K562 (cell line): ENCODE measurements around the gene HSD3B7. TPM values are rescaled to one million over a fixed set of nuclear protein-coding genes. Genes with fewer than 3 reads are reported as not detected.
"Not testable (repeated sequence)": the region's sequence is repeated elsewhere in the genome, so short reads cannot be mapped to it uniquely, and the experiment has no call there.

Experiments used
- ATAC-seq: fragments of 200-7000 bp; cut with Tn5 transposase; 3 replicates; pipeline ENCODE4 v1.9.1; 2020; ENCODE audit warnings: moderate library complexity
- BruUV-seq: library from RNA; stranded (reverse); fragments of 400-500 nt; replicated peaks from 2 replicates; lab custom pipeline; 2021; lab: Mats Ljungman, UMichigan
- CTCF ChIA-PET: fragments of 300-600 bp; formaldehyde crosslinking; extraction: SDS; loops from one replicate; lab custom pipeline; 2021; ENCODE audit warnings: low intra/inter-chr PET ratio; lab: Yijun Ruan, JAX
- POLR2A ChIA-PET: fragments of 300-600, 350-650 bp; sonication (Branson Sonifier 250); formaldehyde crosslinking; extraction: SDS; loops from one replicate; lab custom pipeline; 2021; ENCODE audit warnings: antibody characterized with exemption, inconsistent platforms; lab: Yijun Ruan, JAX
- DNase-seq, 4 experiments: peaks; one replicate each; pipeline versions ENCODE4 v3.0.0 to v3.0.0-alpha.2; 2011 to 2018; ENCODE audit warnings: low spot score in 3 of 4, mixed read lengths in 3 of 4; ENCODE audit errors: extremely low read depth in 1 of 4
- FAIRE-seq: peaks from 2 replicates; lab custom pipeline; 2011; peaks lifted over from hg19 to GRCh38; lab: Jason Lieb, UNC
- H2AFZ ChIP-seq: 2 replicates; pipeline ENCODE4 v1.6.0; 2011; ENCODE audit warnings: low read depth, low read length, control low read depth, inconsistent platforms
- H3K27ac ChIP-seq: fragments of 200-600 bp; 3 replicates; pipeline ENCODE4 v1.8.0; 2011; ENCODE audit warnings: low read depth, mild to moderate bottlenecking, control low read depth, inconsistent platforms, low read length, moderate library complexity, mixed read lengths; ENCODE audit errors: extremely low read depth
- H3K27me3 ChIP-seq, 2 experiments: fragments of 300-600 bp in 1 of 2; 2 replicates in 1 of 2; 3 replicates in 1 of 2; pipeline versions ENCODE4 v1.6.0 to v1.8.0; 2011; ENCODE audit warnings: inconsistent platforms in 2 of 2, low read length in 2 of 2, mild to moderate bottlenecking in 1 of 2, mixed read lengths in 1 of 2, moderate library complexity in 1 of 2; ENCODE audit not compliant: control insufficient read depth in 2 of 2, insufficient read depth in 2 of 2
- H3K36me3 ChIP-seq: fragments of 300-600 bp; 3 replicates; pipeline ENCODE4 v1.8.0; 2011; ENCODE audit warnings: mild to moderate bottlenecking, low read length, inconsistent platforms; ENCODE audit not compliant: control insufficient read depth, insufficient read depth
- H3K4me1 ChIP-seq, 2 experiments: fragments of 200-600 bp in 1 of 2; replicated peaks in 1 of 2; 2 replicates in 1 of 2; 3 replicates in 1 of 2; pipeline versions ENCODE4 v1.5.1 to v1.8.0; 2011; ENCODE audit warnings: inconsistent platforms in 2 of 2, low read length in 2 of 2, mild to moderate bottlenecking in 1 of 2, mixed read lengths in 1 of 2, moderate library complexity in 1 of 2; ENCODE audit not compliant: control insufficient read depth in 2 of 2, insufficient read depth in 2 of 2
- H3K4me2 ChIP-seq: 2 replicates; pipeline ENCODE4 v1.6.1; 2011; ENCODE audit warnings: low read length, control low read depth, inconsistent platforms, mixed read lengths; ENCODE audit not compliant: insufficient read depth
- H3K4me3 ChIP-seq: fragments of 200-600 bp; sonication (generic), shearing (Covaris generic); 2 replicates; pipeline ENCODE4 v1.5.1; 2016; ENCODE audit warnings: control low read depth, inconsistent platforms
- H3K79me2 ChIP-seq: fragments of 200-600 bp; 3 replicates; pipeline ENCODE4 v1.8.0; 2011; ENCODE audit warnings: low read length, inconsistent platforms; ENCODE audit not compliant: control insufficient read depth, insufficient read depth
- H3K9ac ChIP-seq, 2 experiments: 2 replicates each; pipeline versions ENCODE4 v1.6.0 to v1.6.1; 2011; ENCODE audit warnings: low read depth in 2 of 2, low read length in 2 of 2, control low read depth in 1 of 2, inconsistent platforms in 1 of 2, mild to moderate bottlenecking in 1 of 2, mixed read lengths in 1 of 2; ENCODE audit not compliant: insufficient read depth in 1 of 2
- H3K9me1 ChIP-seq: one replicate; pipeline ENCODE4 v1.6.0; 2011; ENCODE audit warnings: inconsistent platforms, mild to moderate bottlenecking, low read length, moderate library complexity; ENCODE audit not compliant: control insufficient read depth, insufficient read depth
- H3K9me3 ChIP-seq: replicated peaks from 2 replicates; pipeline ENCODE4 v1.5.1; 2011; ENCODE audit warnings: low read depth, low read length, inconsistent platforms; ENCODE audit not compliant: control insufficient read depth, insufficient read depth
- H4K20me1 ChIP-seq: replicated peaks from 2 replicates; pipeline ENCODE4 v1.6.1; 2011; ENCODE audit warnings: low read length, inconsistent platforms, mixed read lengths; ENCODE audit not compliant: control insufficient read depth, insufficient read depth
- ARID1B ChIP-seq: fragments of 450-650 bp; IDR thresholded peaks from 2 replicates; pipeline ENCODE4 v1.6.1; 2016; ENCODE audit warnings: antibody characterized with exemption, mild to moderate bottlenecking, inconsistent platforms
- CBFA2T2 ChIP-seq: fragments of 450-650 bp; conservative IDR thresholded peaks from 2 replicates; pipeline ENCODE4 v1.6.1; 2017; ENCODE audit warnings: mild to moderate bottlenecking
- CBFA2T3 ChIP-seq: fragments of 450-650 bp; IDR thresholded peaks from 2 replicates; pipeline ENCODE4 v1.6.1; 2017
- DPF2 ChIP-seq: fragments of 450-650 bp; IDR thresholded peaks from 2 replicates; pipeline ENCODE4 v1.6.1; 2016
- MTA2 ChIP-seq: fragments of 450-650 bp; IDR thresholded peaks from 2 replicates; pipeline ENCODE4 v1.6.1; 2016; ENCODE audit warnings: low read depth
- NCOR1 ChIP-seq: fragments of 450-650 bp; IDR thresholded peaks from 2 replicates; pipeline ENCODE4 v1.6.1; 2016; ENCODE audit warnings: mild to moderate bottlenecking, moderate library complexity
- SMARCA4 ChIP-seq: fragments of 450-650 bp; IDR thresholded peaks from 2 replicates; pipeline ENCODE4 v1.6.1; 2016
- TAL1 ChIP-seq: fragments of 450-650 bp; IDR thresholded peaks from 2 replicates; pipeline ENCODE4 v1.6.1; 2016; ENCODE audit warnings: mild to moderate bottlenecking
- TCF3 ChIP-seq: sonication (generic); formaldehyde crosslinking; IDR thresholded peaks from 2 replicates; pipeline ENCODE4 v1.4.0; 2020; ENCODE audit warnings: mild to moderate bottlenecking, missing genetic modification reagents
- TRIM24 ChIP-seq, 2 experiments: fragments of 450-650 bp; IDR thresholded peaks; 2 replicates each; pipeline ENCODE4 v1.6.1; 2016
- WGBS: fragments of 100-300 bp; shearing (Covaris generic); methylation state at CpG from one replicate; pipeline ENCODE4 v1.1.6; 2016; ENCODE audit warnings: low coverage, mixed read lengths; ENCODE audit not compliant: insufficient coverage; ENCODE audit errors: missing lambda C conversion rate; 5-methylcytosine and 5-hydroxymethylcytosine counted together
- in situ Hi-C: fragments of 300-500 bp; cut with MboI; formaldehyde crosslinking; loops from 4 replicates; pipeline ENCODE4 v1.15.0; 2018; ENCODE audit warnings: inconsistent platforms, mixed read lengths
- intact Hi-C: fragments of 100-400 bp; cut with micrococcal nuclease; formaldehyde crosslinking; loops from 2 replicates; pipeline ENCODE4 v1.14.2; 2022
- polyA plus RNA-seq, 8 experiments: library from polyadenylated mRNA; depleted of rRNA in 4 of 8; stranded (reverse) in 5 of 8; unstranded in 3 of 8; fragments of >200 nt; fragmentation: Nextera tagmentation in 2 of 8; fragmentation: Illumina TruSeq in 1 of 8; extraction: Ambion mirVana in 2 of 8; extraction: Trizol in 1 of 8; gene quantifications; 2 replicates each; pipeline versions ENCODE4 v1.2.1 to v1.2.3, GENCODE V29; 2011 to 2014; ENCODE audit warnings: inconsistent platforms in 1 of 8, missing spikeins in 1 of 8
- total RNA-seq, 7 experiments: library from RNA; depleted of rRNA in 6 of 7; stranded (reverse); fragments of >200 nt in 6 of 7; fragmentation: Illumina TruSeq in 2 of 7; extraction: Trizol in 2 of 7; gene quantifications; 2 replicates each; pipeline versions ENCODE4 v1.2.1 to v1.2.3, GENCODE V29; 2011 to 2021; ENCODE audit warnings: low replicate concordance in 1 of 7

Gene HSD3B7
- total and polyA plus RNA-seq, 9 of the 15 experiments (the other 6 are each of a cell fraction or from before 2014, with no cell fraction given), result 5.4 to 49.1 (median 23.0) TPM

- H3K9me3 ChIP-seq, H3K9me1 ChIP-seq, H3K9ac ChIP-seq, POLR2A ChIA-PET, in situ Hi-C loops, H3K27me3 ChIP-seq, BruUV-seq, CTCF ChIA-PET, FAIRE-seq, H3K36me3 ChIP-seq, H3K4me3 ChIP-seq, H3K79me2 ChIP-seq, H3K27ac ChIP-seq, H4K20me1 ChIP-seq: not testable (repeated sequence)
- intact Hi-C loops, result loop anchor here (2.0 kb wide), 1 partner anchor 33 kb away; the partner anchor contains the start of gene HSD3B7
- ATAC-seq (peak; percentile 71), DNase-seq (peak in 1 of 4 experiments; percentile 49)
- TF ChIP-seq TCF3 (CRISPR knock-in tag) (peak; percentile 69), MTA2 (peak; percentile 43; the same call in 1 of the 2 replicates), ARID1B (peak; percentile 84), CBFA2T3 (peak; percentile 80), TRIM24 (IDR thresholded peaks at IDR 0.05) (0 out of 4 replicates have a peak, but pooled peaks of 1 of the 2 experiments have one; percentile 34), SMARCA4 (peak; percentile 62; the same call in 1 of the 2 replicates), DPF2 (peak; percentile 66), CBFA2T2 (peak; percentile 60), TAL1 (peak; percentile 74), NCOR1 (peak; percentile 18; the same call in 1 of the 2 replicates)
- 46% methylated on average over 8 of the region's 10 CpGs for WGBS
- peaks cover 2 to 13% of the 10 kb centered on the region in 2 experiments; a peak in 3 of 5 replicates for H3K4me1 ChIP-seq
- H2AFZ ChIP-seq, result 0 out of 2 replicates have a peak overlapping the region, but pooled peaks have one; percentile 7
- peak overlapping the region; percentile 43; the same call in 1 of the 2 replicates for H3K4me2 ChIP-seq
Measured at GRCh38 chr16:31017756-31018155, 32.7 kb downstream of the HSD3B7 start.
